ENCODE results near the gene TSC2.
"Not testable (repeated sequence)": the region's sequence is repeated elsewhere in the genome, so short reads cannot be mapped to it uniquely, and the experiment has no call there.

TSC2 gene

GRCh38 chr16:2087748-2088631, 40.2 kb downstream of the TSC2 start:
- no peak for DNase-seq

DNA sequence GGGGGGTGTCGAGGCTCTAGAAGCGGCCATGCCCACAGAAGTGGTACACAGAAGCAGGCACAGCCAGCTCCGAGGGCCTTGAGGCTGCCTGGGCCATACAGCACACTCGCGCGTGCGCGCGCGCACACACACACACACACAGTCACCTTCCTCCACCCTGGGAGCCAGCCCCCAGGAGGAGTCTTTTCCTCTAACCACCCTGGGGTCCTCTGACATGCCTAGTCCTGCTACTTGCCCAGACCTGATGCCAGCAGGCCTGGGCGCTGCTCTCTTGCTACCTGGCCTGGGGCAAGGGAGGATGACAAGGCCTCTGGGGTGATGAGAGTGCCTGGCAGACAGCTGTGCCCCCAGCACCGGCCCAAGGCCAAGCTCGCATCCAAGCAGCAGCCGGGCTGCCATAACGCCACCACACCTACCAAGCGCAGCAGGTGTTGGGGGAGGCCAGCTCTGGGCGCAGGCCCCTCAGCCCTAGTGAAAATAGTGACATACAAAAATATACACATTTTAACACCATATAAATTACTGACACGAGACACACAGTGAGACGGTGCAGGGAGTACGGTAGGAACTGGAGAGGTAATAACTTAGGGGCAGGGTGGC, 41.1 kb downstream of the TSC2 start:
- no peak for DNase-seq

- no peak for DNase-seq
These were observed 42.1 kb downstream of the TSC2 start for GRCh38 chr16:2089706-2090480.

- DNase-seq, result no peak
These were observed 42.6 kb downstream of the TSC2 start for GRCh38 chr16:2090481-2090776.

- no peak for DNase-seq
These were observed 43.2 kb downstream of the TSC2 start for GRCh38 chr16:2090777-2091546.

DNA sequence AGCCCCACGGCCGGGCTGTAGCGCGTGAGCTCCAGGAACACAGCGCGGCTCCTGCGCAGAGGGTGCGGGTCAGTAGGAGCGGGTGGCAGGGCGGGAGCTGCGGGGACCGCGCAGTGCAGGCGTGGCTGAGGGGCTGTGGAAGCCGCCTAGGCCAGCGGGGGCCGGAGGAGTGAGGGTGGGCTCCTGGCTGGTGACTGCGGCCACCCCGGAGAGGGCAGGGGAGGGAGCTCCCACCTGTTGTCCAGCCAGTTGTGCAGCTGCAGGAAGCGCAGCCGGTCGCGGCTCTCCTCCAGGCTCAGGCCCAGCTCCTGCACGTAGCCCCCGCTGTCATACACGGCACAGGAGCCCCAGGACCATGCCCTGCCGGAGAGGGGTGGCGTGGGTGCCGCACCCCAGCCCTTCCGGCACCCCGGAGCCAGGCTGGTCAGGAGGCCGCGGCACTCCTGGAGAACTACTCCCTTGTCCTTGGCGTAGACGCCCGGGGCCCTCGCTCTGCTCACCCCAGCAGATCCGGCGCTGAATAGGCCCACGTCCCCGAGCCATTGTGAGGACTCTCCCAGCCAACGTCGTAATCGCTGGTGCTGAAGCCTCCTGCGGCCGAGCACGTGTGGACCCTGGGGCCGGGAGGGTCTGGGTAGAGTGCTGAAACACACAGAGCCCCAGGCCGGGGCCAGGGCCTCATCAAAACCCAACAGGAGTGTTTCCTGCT, 43.9 kb downstream of the TSC2 start:
- DNase-seq, result no peak

GRCh38 chr16:2092256-2092620, 44.5 kb downstream of the TSC2 start:
- DNase-seq, result no peak

GRCh38 chr16:2092866-2093265, 45.1 kb downstream of the TSC2 start:
- DNase-seq, result no peak

- no peak for DNase-seq
These were observed 46.0 kb downstream of the TSC2 start for GRCh38 chr16:2093793-2094192.

GRCh38 chr16:2095315-2095853, 47.6 kb downstream of the TSC2 start:
- no peak for DNase-seq

GRCh38 chr16:2095918-2096582, 48.3 kb downstream of the TSC2 start:
- no peak for DNase-seq

DNA sequence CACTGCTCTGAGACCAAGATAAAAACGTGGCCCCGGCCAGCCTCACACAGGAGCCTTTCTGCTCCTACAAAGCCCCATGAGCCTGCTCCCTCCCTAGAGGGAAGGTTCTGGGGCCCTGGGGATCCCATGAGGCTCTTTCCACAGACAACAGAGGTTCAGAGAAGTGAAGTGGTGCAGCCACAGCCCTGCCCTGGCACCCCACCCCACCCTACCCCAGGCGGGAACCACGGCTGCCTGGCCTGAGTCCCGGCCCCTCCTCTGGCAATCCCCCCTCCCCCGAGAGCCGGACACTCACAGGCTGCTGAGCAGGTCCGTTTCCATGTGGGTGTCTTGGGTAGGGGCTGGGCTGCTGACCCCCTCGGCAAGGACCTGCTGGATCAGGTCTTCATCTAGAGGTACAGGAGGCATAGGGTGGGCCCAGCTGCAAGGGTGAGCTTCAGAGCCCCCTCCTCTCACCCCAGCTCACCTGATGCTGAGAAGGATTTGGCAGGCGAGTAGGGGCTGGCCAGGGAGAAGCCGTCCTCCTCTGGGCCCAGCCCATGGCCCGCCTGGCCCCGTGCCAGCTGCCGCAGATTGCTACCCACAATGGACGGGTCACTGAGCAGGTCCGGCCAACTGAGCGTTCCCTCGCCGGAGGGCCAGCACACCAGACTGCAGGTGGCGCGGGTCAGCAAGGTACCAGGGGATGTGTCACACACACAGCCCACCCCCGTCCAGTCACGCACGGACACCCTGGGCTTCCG, 49.2 kb downstream of the TSC2 start:
- DNase-seq, result no peak

GRCh38 chr16:2097689-2098088, 49.9 kb downstream of the TSC2 start:
- DNase-seq, result not testable (repeated sequence)

- not testable (repeated sequence) for DNase-seq
These were observed 53.8 kb downstream of the TSC2 start for GRCh38 chr16:2101581-2101980.

- DNase-seq, result no peak
These were observed 54.7 kb downstream of the TSC2 start for GRCh38 chr16:2102471-2102870.

- not testable (repeated sequence) for DNase-seq
These were observed 56.7 kb downstream of the TSC2 start for GRCh38 chr16:2104464-2104863.

DNA sequence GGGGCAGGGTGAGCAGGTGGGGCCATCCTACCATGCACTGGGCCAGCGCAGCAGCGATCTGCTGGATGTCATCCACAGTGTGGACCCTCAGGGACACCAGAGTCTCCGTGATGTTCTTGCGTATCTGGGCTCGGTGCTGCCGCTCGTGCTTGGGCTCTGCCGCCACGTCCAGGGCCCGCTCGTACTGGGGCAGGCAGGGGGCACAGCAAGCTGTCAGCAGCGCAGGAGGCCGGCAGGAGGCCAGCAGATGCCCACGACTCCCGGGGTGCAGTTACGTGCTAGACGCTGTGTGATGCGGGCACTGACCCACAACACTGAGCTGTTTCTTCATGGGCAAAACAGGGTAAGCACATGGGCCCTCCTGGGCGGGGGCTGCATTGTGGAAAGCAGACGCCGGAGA, 57.5 kb downstream of the TSC2 start:
- DNase-seq, result not testable (repeated sequence)

GRCh38 chr16:2105769-2106168, 58.0 kb downstream of the TSC2 start:
- DNase-seq, result not testable (repeated sequence)

- not testable (repeated sequence) for DNase-seq
These were observed 58.4 kb downstream of the TSC2 start for GRCh38 chr16:2106211-2106610.

DNA sequence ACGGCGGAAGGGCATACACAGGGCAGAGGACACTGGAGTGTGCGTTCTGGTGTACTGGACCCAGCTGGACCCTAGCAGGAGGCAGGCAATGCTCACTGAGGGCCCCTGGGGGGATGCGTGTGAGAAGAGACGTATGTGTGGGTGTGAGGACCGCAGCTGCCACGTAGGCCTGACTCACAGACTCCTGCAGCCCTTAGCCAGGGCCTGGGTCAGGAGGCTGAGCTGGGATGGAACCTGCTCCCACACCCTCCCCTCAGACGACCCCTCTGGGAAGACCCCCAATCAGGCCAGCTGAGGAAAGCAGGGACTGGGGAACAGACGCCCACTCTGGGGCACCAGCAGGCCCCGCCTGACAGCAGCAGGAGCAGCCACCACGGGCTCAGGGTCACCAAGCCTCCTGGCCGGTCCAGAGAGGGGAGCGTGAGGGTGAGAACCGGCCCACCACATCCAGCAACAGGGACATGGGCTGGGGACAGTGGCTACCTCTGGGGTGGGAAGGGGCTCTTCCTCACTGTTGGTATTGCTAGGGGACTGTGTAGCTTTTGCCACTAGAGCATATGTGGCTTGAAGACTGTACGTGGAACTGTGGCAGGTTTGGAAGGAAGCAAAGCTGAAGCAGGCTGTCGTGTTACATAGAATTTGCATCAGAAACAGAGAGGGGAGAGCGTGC, 59.5 kb downstream of the TSC2 start:
- DNase-seq, result not testable (repeated sequence)
